RWPE1 (cell line): Measurements from ENCODE around the gene ZBTB2.
"Not testable (repeated sequence)": the region's sequence is repeated elsewhere in the genome, so short reads cannot be mapped to it uniquely, and the experiment has no call there.

Source experiments
- CTCF ChIA-PET: fragments of 350-600 bp; sonication (Branson Sonifier 250); formaldehyde crosslinking; extraction: SDS; loops from one replicate; lab custom pipeline; 2021; lab: Yijun Ruan, JAX
- POLR2A ChIA-PET: fragments of 400-600 bp; formaldehyde crosslinking; extraction: SDS; loops from one replicate; lab custom pipeline; 2020; ENCODE audit warnings: antibody characterized with exemption; ENCODE audit not compliant: low non-redundant PET; lab: Yijun Ruan, JAX
- DNase-seq: peaks from one replicate; pipeline ENCODE4 v3.0.0; 2012; ENCODE audit warnings: low spot score
- H3K27ac ChIP-seq: fragments of 450-650 bp; 2 replicates; pipeline ENCODE4 v1.5.1; 2017
- TF ChIP-seq, protein P1 (sequence below): fragments of 450-650 bp; conservative IDR thresholded peaks from 2 replicates; pipeline ENCODE4 v1.5.1; 2017; ENCODE audit warnings: low read depth, mild to moderate bottlenecking

ZBTB2 gene

DNA sequence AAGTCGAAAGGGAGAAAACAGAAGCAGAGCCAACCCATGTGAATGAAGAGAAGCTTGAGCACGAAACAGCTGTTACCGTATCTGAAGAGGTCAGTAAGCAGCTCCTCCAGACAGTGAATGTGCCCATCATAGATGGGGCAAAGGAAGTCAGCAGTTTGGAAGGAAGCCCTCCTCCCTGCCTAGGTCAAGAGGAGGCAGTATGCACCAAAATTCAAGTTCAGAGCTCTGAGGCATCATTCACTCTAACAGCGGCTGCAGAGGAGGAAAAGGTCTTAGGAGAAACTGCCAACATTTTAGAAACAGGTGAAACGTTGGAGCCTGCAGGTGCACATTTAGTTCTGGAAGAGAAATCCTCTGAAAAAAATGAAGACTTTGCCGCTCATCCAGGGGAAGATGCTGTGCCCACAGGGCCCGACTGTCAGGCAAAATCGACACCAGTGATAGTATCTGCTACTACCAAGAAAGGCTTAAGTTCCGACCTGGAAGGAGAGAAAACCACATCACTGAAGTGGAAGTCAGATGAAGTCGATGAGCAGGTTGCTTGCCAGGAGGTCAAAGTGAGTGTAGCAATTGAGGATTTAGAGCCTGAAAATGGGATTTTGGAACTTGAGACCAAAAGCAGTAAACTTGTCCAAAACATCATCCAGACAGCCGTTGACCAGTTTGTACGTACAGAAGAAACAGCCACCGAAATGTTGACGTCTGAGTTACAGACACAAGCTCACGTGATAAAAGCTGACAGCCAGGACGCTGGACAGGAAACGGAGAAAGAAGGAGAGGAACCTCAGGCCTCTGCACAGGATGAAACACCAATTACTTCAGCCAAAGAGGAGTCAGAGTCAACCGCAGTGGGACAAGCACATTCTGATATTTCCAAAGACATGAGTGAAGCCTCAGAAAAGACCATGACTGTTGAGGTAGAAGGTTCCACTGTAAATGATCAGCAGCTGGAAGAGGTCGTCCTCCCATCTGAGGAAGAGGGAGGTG lies 38.7 kb downstream of the ZBTB2 start:
- POLR2A ChIA-PET: no interaction called here
- DNase-seq: no peak
- TF ChIP-seq, protein P1, sequence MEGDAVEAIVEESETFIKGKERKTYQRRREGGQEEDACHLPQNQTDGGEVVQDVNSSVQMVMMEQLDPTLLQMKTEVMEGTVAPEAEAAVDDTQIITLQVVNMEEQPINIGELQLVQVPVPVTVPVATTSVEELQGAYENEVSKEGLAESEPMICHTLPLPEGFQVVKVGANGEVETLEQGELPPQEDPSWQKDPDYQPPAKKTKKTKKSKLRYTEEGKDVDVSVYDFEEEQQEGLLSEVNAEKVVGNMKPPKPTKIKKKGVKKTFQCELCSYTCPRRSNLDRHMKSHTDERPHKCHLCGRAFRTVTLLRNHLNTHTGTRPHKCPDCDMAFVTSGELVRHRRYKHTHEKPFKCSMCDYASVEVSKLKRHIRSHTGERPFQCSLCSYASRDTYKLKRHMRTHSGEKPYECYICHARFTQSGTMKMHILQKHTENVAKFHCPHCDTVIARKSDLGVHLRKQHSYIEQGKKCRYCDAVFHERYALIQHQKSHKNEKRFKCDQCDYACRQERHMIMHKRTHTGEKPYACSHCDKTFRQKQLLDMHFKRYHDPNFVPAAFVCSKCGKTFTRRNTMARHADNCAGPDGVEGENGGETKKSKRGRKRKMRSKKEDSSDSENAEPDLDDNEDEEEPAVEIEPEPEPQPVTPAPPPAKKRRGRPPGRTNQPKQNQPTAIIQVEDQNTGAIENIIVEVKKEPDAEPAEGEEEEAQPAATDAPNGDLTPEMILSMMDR: no peak
- no peak overlapping the region for H3K27ac ChIP-seq
- CTCF ChIA-PET: no interaction called here

DNA sequence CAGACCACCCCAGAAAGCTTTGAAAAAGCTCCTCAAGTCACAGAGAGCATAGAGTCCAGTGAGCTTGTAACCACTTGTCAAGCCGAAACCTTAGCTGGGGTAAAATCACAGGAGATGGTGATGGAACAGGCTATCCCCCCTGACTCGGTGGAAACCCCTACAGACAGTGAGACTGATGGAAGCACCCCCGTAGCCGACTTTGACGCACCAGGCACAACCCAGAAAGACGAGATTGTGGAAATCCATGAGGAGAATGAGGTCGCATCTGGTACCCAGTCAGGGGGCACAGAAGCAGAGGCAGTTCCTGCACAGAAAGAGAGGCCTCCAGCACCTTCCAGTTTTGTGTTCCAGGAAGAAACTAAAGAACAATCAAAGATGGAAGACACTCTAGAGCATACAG lies 39.6 kb downstream of the ZBTB2 start:
- TF ChIP-seq, protein P1: no peak
- no peak overlapping the region for H3K27ac ChIP-seq
- no peak for DNase-seq
- ChIA-PET CTCF (interaction anchor here (0.7 kb wide), 1 partner anchor 500 kb away, joined by 4 read pairs; no protein-coding TSS in a partner anchor), POLR2A (no interaction called here)

DNA sequence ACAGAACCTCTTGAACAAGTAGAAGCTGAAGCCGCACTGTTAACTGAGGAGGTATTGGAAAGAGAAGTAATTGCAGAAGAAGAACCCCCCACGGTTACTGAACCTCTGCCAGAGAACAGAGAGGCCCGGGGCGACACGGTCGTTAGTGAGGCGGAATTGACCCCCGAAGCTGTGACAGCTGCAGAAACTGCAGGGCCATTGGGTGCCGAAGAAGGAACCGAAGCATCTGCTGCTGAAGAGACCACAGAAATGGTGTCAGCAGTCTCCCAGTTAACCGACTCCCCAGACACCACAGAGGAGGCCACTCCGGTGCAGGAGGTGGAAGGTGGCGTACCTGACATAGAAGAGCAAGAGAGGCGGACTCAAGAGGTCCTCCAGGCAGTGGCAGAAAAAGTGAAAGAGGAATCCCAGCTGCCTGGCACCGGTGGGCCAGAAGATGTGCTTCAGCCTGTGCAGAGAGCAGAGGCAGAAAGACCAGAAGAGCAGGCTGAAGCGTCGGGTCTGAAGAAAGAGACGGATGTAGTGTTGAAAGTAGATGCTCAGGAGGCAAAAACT lies 40.1 kb downstream of the ZBTB2 start:
- TF ChIP-seq, protein P1: no peak
- no peak overlapping the region for H3K27ac ChIP-seq
- ChIA-PET CTCF (interaction anchor here (0.7 to 1.1 kb wide), 2 partner anchors 16 to 500 kb away, joined by 3 to 4 read pairs; no protein-coding TSS in a partner anchor), POLR2A (no interaction called here)
- DNase-seq: no peak

DNA sequence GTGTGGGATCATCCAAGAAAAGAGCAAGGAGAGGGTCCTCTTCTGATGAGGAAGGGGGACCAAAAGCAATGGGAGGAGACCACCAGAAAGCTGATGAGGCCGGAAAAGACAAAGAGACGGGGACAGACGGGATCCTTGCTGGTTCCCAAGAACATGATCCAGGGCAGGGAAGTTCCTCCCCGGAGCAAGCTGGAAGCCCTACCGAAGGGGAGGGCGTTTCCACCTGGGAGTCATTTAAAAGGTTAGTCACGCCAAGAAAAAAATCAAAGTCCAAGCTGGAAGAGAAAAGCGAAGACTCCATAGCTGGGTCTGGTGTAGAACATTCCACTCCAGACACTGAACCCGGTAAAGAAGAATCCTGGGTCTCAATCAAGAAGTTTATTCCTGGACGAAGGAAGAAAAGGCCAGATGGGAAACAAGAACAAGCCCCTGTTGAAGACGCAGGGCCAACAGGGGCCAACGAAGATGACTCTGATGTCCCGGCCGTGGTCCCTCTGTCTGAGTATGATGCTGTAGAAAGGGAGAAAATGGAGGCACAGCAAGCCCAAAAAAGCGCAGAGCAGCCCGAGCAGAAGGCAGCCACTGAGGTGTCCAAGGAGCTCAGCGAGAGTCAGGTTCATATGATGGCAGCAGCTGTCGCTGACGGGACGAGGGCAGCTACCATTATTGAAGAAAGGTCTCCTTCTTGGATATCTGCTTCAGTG lies 40.8 kb downstream of the ZBTB2 start:
- TF ChIP-seq, protein P1: no peak
- ChIA-PET POLR2A (no interaction called here), CTCF (interaction anchor here (0.6 to 1.1 kb wide), 3 partner anchors 15 to 333 kb away, joined by 3 read pairs; no protein-coding TSS in a partner anchor)
- no peak overlapping the region for H3K27ac ChIP-seq
- no peak for DNase-seq

DNA sequence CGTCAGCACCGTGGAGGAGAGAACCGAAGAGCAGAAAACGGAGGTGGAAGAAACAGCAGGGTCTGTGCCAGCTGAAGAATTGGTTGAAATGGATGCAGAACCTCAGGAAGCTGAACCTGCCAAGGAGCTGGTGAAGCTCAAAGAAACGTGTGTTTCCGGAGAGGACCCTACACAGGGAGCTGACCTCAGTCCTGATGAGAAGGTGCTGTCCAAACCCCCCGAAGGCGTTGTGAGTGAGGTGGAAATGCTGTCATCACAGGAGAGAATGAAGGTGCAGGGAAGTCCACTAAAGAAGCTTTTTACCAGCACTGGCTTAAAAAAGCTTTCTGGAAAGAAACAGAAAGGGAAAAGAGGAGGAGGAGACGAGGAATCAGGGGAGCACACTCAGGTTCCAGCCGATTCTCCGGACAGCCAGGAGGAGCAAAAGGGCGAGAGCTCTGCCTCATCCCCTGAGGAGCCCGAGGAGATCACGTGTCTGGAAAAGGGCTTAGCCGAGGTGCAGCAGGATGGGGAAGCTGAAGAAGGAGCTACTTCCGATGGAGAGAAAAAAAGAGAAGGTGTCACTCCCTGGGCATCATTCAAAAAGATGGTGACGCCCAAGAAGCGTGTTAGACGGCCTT lies 41.6 kb downstream of the ZBTB2 start:
- no peak for DNase-seq
- CTCF ChIA-PET: interaction anchor here (0.8 to 1.1 kb wide), 2 partner anchors 14 to 15 kb away, joined by 3 read pairs; no protein-coding TSS in a partner anchor
- no peak overlapping the region for H3K27ac ChIP-seq
- TF ChIP-seq, protein P1: no peak
- POLR2A ChIA-PET: no interaction called here

DNA sequence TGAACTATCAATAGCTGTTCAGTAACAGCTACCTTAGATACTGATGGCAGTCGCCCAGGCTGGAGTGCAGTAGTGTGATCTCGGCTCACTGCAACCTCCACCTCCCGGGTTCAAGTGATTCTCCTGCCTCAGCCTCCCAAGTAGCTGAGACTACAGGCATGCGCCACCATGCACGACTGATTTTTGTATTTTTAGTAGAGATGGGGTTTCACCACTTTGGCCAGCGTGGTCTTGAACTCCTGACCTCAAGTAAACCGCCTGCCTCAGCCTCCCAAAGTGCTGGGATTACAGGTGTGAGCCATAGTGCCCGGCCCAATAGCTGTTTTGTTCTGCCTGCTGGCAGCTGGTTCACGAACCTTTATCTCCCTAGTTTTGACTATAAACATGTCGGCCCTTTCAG lies 48.6 kb downstream of the ZBTB2 start:
- CTCF ChIA-PET: interaction anchor here (0.9 to 1.2 kb wide), 2 partner anchors 19 to 328 kb away, joined by 3 read pairs; no protein-coding TSS in a partner anchor
- H3K27ac ChIP-seq, DNase-seq, POLR2A ChIA-PET: not testable (repeated sequence)
